ENCODE data around the gene HOXA10.

Gene HOXA10

GRCh38 chr7:27189997-27190748 lies 16.1 kb upstream of the HOXA10 start:
- no peak for TF ChIP-seq ZNF274 (IDR thresholded peaks at IDR 0.05; ENCODE audit: low read depth, low read length)

DNA sequence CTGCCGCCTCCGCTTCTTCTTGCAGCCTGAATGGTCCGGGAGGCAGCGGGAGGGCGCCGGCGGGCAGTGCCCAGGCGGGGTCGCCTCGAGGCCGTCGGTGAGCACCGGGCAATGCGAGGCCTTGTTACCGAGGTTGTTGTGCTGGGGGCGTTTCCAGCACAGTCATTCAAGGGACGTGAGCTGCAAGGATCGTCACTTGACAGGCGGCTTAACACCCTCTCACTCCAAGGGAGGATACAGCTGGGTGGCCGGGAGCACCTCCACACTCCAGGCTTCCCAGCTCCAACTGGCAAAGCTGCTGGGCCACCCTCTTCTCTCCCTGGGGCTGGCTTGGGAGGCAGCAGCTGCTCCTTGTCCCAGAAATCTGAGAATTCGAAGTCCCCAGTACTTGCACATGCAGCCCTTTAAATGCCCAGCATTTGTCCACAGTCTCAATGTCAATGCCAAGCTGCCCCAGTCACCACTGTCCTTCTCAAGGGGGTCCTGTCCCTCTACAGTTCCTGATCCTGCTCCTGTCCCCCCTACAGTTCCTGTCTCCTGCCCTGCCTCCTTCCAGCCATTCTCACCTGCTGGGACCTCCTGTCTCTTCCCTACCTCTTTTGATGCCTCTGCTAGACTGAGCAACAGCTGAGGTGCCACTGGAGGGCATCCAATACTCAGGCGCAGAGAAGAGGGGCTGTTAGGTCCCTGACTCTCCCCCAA lies 15.3 kb upstream of the HOXA10 start:
- H3K4me3 ChIP-seq (ENCODE audit: low read length): no peak overlapping the region
- no peak for TF ChIP-seq ZNF274 (IDR thresholded peaks at IDR 0.05; ENCODE audit: low read depth, low read length)

More at GRCh38 chr7:27189997-27190748, 16.1 kb upstream of the HOXA10 start:
- H3K4me3 ChIP-seq (ENCODE audit: low read length): no peak overlapping the region

DNA sequence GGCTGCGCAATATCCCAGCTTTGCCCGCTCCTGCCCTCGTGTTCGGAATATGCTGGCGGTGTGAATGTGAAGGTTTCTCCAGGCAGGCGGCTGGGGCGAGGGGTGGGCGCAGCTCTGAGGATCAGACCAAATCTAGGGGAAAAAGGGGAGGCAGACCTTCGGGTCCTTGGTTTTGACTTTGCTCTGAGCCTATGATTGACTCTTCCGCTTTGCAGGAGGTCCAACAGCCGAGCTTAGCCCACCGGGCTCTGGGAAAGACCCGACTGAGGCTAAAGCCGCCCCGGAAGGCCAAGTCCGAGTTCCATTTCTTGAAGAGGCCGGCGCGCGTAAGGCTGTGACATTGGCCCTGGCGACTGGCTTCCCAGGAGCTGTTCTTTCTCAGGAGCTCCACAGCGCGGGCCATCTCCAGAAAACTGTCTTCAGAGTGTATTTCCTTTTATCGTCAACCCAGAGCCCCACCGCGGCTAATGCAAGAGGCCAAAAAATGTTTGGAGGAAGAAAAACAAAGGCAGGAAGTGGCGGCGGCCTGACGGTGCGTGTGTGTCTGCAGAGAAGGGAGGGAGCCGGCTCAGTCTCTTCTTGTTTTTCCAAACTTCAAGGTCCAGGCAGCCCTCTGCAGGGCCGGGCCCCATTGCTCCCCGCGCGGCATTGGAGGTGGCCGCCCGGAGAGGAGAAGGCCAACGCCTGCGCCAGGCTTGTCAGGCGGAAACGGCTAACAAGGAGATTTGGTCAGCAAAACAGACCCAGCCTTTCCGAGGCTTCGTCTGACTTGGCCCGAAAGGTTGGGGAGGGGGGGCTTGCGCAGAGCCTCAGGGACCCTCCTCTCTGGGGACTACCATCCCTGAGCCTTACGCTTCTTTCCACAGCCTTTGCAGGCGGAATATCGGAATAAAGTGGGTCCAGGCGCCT lies 14.5 kb upstream of the HOXA10 start:
- TF ChIP-seq ZNF274 (IDR thresholded peaks at IDR 0.05; ENCODE audit: low read depth, low read length): no peak
- H3K4me3 ChIP-seq (ENCODE audit: low read length): peak overlapping the region; percentile 3; the same call in 1 of the 2 replicates

DNA sequence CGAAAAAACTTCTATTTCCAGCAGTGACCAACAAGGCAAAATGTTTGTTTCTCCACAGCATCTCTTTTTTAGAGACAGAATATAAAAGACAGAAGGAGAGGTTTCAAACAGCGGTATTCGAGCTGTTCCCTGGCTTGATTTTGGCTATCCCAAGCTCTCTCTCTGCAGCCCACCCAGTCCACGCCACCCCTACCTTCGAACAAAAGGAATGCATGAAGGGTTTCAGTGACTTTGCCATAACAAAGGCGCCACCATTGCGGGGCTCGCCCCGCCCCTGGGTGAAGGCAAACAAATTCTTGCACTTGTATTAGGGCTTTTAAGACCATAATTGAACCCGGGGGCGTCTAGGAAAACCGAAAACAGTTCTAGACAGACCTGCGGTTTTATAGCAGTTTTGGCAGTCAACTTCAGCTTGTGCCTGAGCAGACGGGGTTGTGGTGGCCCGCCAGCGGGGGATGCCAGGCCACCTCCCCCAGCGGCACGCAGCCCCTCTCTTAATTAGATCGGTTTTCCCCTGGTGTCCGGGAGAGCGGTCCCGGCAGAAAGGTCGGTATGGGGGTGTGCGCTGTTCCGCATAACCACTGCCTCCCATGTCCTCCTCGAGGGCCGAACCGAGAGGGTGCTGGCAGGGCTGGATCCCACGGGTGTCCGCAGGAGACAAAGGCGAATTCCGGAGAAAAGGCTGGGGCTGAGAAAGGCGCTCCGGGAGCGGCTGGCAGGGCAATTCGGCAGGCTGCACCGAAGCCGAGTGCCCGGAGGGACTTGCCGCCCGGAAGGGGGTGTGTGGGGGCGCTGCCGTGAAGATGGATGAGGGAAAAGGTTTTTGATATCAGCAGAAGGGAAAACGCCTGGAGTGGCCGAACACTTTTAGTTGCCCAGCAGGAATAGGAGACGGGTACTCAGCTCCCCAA lies 13.6 kb upstream of the HOXA10 start:
- H3K4me3 ChIP-seq (ENCODE audit: low read length): no peak overlapping the region

GRCh38 chr7:27186668-27187474 lies 12.8 kb upstream of the HOXA10 start:
- TF ChIP-seq ZNF274 (IDR thresholded peaks at IDR 0.05; ENCODE audit: low read depth, low read length): no peak
- H3K4me3 ChIP-seq (ENCODE audit: low read length): no peak overlapping the region

More for the DNA sequence above, 13.6 kb upstream of the HOXA10 start:
- TF ChIP-seq ZNF274 (IDR thresholded peaks at IDR 0.05; ENCODE audit: low read depth, low read length): no peak

- H3K4me3 ChIP-seq (ENCODE audit: low read length): no peak overlapping the region
These were observed 11.9 kb upstream of the HOXA10 start for GRCh38 chr7:27185854-27186667.

GRCh38 chr7:27185013-27185853 lies 11.1 kb upstream of the HOXA10 start, which contains the start of gene HOXA11:
TSS of gene HOXA11 (minus strand) at chr7:27185232. CDS start at chr7:27185144, 88 bp downstream.
- no peak for TF ChIP-seq ZNF274 (IDR thresholded peaks at IDR 0.05; ENCODE audit: low read depth, low read length)
- H3K4me3 ChIP-seq (ENCODE audit: low read length): peak within 1 kb of the TSS; percentile 12

More at GRCh38 chr7:27185854-27186667, 11.9 kb upstream of the HOXA10 start:
- TF ChIP-seq ZNF274 (IDR thresholded peaks at IDR 0.05; ENCODE audit: low read depth, low read length): no peak

GRCh38 chr7:27184337-27185012 lies 10.4 kb upstream of the HOXA10 start:
- no peak for TF ChIP-seq ZNF274 (IDR thresholded peaks at IDR 0.05; ENCODE audit: low read depth, low read length)
- H3K4me3 ChIP-seq (ENCODE audit: low read length): peak overlapping the region; percentile 12

DNA sequence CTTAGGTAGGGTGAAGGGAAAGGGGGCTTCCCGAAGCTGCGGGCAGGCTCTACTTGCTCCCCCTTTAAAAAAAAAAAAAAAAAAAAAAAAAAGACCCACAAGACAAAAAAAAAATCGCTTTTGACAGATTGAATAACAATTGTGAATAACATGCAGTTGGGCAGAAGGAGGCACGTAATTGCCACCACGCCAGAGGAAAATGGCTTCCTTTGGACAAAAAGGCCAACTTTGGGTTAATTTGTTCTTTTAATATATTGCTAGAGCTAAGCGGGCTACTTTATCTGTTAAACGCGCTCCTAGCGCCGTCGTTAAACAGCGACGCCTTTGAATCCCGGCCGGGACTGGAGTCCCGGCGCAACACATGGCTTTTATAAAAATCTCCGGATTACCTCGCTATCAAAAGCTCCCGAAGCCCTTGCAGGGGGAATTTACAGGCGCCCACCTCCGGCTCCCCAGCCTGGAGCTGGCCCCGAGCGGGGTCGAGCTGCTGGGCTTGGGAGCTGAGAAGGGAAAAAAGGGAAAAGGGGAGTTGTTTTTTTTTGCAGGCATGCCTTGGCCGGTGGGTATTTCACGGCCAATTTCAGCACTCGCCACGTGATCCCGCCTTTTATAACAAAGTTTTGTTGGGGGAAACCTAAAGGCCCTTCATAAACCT lies 9.7 kb upstream of the HOXA10 start:
- TF ChIP-seq ZNF274 (IDR thresholded peaks at IDR 0.05; ENCODE audit: low read depth, low read length): no peak
- H3K4me3 ChIP-seq (ENCODE audit: low read length): peak overlapping the region; percentile 12

Data from GM08714 (cell line).